ENCODE data around the gene ZAP70. TPM values are rescaled to one million over a fixed set of nuclear protein-coding genes. Genes with fewer than 3 reads are reported as not detected.

ZAP70 gene
- total and polyA plus RNA-seq, 2 of the 13 experiments (the other 11 are each of a cell fraction or from before 2014, with no cell fraction given) = 0.51 to 4.0 TPM

GRCh38 chr2:97702731-97703470 lies 10.5 kb upstream of the ZAP70 start (continued):
- TF ChIP-seq ZNF598 (CRISPR knock-in tag; IDR thresholded peaks at IDR 0.05; ENCODE audit: borderline replicate concordance) (no peak), SYNCRIP (IDR thresholded peaks at IDR 0.05; ENCODE audit: insufficient read depth, low read depth, low read length) (no peak), ZBTB42 (CRISPR knock-in tag; IDR thresholded peaks at IDR 0.05) (no peak), CREB3 (CRISPR knock-in tag; IDR thresholded peaks at IDR 0.05) (no peak)

DNA sequence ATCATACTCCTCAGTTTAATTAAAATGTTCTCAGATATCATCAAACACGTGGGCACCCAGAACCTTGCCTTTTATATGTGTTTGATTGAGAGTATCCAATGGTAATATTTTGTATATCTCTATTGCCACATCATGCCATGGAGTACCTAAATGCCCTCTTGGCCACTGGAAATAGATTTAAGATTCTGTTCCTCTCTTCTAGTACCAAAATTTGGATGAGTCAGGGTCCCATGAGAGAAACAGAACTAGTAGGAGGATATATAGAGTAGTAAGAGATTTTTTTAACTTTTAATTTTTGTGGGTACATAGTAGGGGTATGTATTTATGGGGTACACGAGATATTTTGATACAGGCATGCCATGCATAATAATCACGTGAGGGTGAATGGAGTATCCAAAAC lies 9.6 kb upstream of the ZAP70 start:
- WGBS (ENCODE audit: low lambda C conversion rate) = 5% methylated on average over 3 of the region's 3 CpGs
- TF ChIP-seq ZNF672 (CRISPR knock-in tag; IDR thresholded peaks at IDR 0.05) (no peak), ZBED4 (CRISPR knock-in tag; IDR thresholded peaks at IDR 0.05; ENCODE audit: borderline replicate concordance) (no peak)
- TF ChIP-seq, protein P1, sequence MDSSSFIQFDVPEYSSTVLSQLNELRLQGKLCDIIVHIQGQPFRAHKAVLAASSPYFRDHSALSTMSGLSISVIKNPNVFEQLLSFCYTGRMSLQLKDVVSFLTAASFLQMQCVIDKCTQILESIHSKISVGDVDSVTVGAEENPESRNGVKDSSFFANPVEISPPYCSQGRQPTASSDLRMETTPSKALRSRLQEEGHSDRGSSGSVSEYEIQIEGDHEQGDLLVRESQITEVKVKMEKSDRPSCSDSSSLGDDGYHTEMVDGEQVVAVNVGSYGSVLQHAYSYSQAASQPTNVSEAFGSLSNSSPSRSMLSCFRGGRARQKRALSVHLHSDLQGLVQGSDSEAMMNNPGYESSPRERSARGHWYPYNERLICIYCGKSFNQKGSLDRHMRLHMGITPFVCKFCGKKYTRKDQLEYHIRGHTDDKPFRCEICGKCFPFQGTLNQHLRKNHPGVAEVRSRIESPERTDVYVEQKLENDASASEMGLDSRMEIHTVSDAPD (CRISPR knock-in tag; IDR thresholded peaks at IDR 0.05) = no peak
- TF ChIP-seq, protein P2, sequence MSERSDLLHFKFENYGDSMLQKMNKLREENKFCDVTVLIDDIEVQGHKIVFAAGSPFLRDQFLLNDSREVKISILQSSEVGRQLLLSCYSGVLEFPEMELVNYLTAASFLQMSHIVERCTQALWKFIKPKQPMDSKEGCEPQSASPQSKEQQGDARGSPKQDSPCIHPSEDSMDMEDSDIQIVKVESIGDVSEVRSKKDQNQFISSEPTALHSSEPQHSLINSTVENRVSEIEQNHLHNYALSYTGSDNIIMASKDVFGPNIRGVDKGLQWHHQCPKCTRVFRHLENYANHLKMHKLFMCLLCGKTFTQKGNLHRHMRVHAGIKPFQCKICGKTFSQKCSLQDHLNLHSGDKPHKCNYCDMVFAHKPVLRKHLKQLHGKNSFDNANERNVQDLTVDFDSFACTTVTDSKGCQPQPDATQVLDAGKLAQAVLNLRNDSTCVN (CRISPR knock-in tag; IDR thresholded peaks at IDR 0.05; ENCODE audit: borderline replicate concordance) = no peak
- no peaks in the 10 kb centered on the region for H3K9me3 ChIP-seq (ENCODE audit: low read length)
- H3K27me3 ChIP-seq (ENCODE audit: control insufficient read depth in 1 of 2, insufficient read depth in 2 of 2, low read length in 2 of 2) = peaks cover 0 to 2% of the 10 kb centered on the region in 2 experiments; a peak in 1 of 5 replicates
- H3K4me1 ChIP-seq (ENCODE audit: insufficient read depth, low read length) = peaks cover 18% of the 10 kb centered on the region
- no peak overlapping the region for H3K27ac ChIP-seq (ENCODE audit: extremely low read length, insufficient read depth, low read length)
- FAIRE-seq (no peak), DNase-seq (ENCODE audit: low spot score) (no peak), ATAC-seq (no peak)
- H3K36me3 ChIP-seq (replicated peaks in 1 of 2; ENCODE audit: control insufficient read depth in 1 of 2, insufficient read depth in 2 of 2, low read length in 2 of 2) = no peaks in the 10 kb centered on the region
- no peak overlapping the region for H2AFZ ChIP-seq (ENCODE audit: low read length)
- no peak overlapping the region for H3K4me3 ChIP-seq (replicated peaks in 1 of 3; ENCODE audit: insufficient read depth in 1 of 3, low read depth in 2 of 3, low read length in 3 of 3)
- no peak overlapping the region for H3K4me2 ChIP-seq (ENCODE audit: low read depth, low read length)
- no peaks in the 10 kb centered on the region for H3K79me2 ChIP-seq (ENCODE audit: insufficient read depth, low read length)
- ChIA-PET CTCF (ENCODE audit: low intra/inter-chr PET ratio, low total read pairs) (no interaction called here), POLR2A (no interaction called here)
- H3K9ac ChIP-seq (ENCODE audit: insufficient read depth, low read depth, low read length) = no peak overlapping the region
- no peaks in the 10 kb centered on the region for H4K20me1 ChIP-seq (ENCODE audit: insufficient read depth, low read length)
- BruUV-seq (replicated peaks) = no TSS peak
- intact Hi-C loops (cut with micrococcal nuclease; ENCODE audit: unreplicated experiment) (loop anchor here (5.0 kb wide), 1 partner anchor 44 kb away; no protein-coding TSS in a partner anchor), in situ Hi-C loops (cut with HindIII; ENCODE audit: extremely low pct_ligation_motif_present, low pct_unique_long_range_greater_than_20kb) (loop anchor here (5.0 to 10.0 kb wide), 2 partner anchors 39 to 681 kb away; no protein-coding TSS in a partner anchor)
